NCI-H1417 (cell line): ENCODE data around the gene CRABP2.

Experiments
- DNase-seq, 3 experiments: peaks; one replicate each; lab custom pipeline; 2025; lab: John Stamatoyannopoulos, UW

The CRABP2 gene

GRCh38 chr1:156655151-156655903 lies 50.1 kb downstream of the CRABP2 start:
- no peak for DNase-seq

- DNase-seq, result no peak
These were observed 50.7 kb downstream of the CRABP2 start for GRCh38 chr1:156654700-156655099.

GRCh38 chr1:156652992-156653355 lies 52.4 kb downstream of the CRABP2 start:
- no peak for DNase-seq

- DNase-seq, result no peak
These were observed 53.0 kb downstream of the CRABP2 start for GRCh38 chr1:156652131-156652991.
